ENCODE results near the gene NARS2.

- no peak for TF ChIP-seq CTCF (IDR thresholded peaks at IDR 0.05)
- no peak for TF ChIP-seq EP300 (IDR thresholded peaks at IDR 0.05)
Observed at GRCh38 chr11:78427615-78428265, 146.9 kb downstream of the NARS2 start.

All from gastroesophageal sphincter (tissue), 3 donors.